ENCODE measurements around the gene MB21D2.

The MB21D2 gene

GRCh38 chr3:192899540-192899982 lies 18.1 kb downstream of the MB21D2 start:
- TF ChIP-seq ZBTB7A (IDR thresholded peaks at IDR 0.05; ENCODE audit: low read depth) (no peak), CEBPB (IDR thresholded peaks at IDR 0.05) (no peak), CREB1 (IDR thresholded peaks at IDR 0.05; ENCODE audit: low read depth) (no peak), NFIC (IDR thresholded peaks at IDR 0.05) (no peak), YY1 (IDR thresholded peaks at IDR 0.05; ENCODE audit: low read depth) (no peak), TCF12 (IDR thresholded peaks at IDR 0.05; ENCODE audit: low read depth) (no peak), EGR1 (IDR thresholded peaks at IDR 0.05) (no peak)
- TF ChIP-seq, protein P1, sequence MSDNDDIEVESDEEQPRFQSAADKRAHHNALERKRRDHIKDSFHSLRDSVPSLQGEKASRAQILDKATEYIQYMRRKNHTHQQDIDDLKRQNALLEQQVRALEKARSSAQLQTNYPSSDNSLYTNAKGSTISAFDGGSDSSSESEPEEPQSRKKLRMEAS (IDR thresholded peaks at IDR 0.05), result no peak

GRCh38 chr3:192897005-192897404 lies 20.7 kb downstream of the MB21D2 start:
- TF ChIP-seq CEBPB (IDR thresholded peaks at IDR 0.05) (no peak), FOXM1 (IDR thresholded peaks at IDR 0.05; ENCODE audit: borderline replicate concordance, low read depth) (no peak), CREB1 (IDR thresholded peaks at IDR 0.05; ENCODE audit: low read depth) (no peak)

GRCh38 chr3:192896208-192896607 lies 21.4 kb downstream of the MB21D2 start:
- TF ChIP-seq EGR1 (IDR thresholded peaks at IDR 0.05) (no peak), ZBTB7A (IDR thresholded peaks at IDR 0.05; ENCODE audit: low read depth) (no peak), FOXM1 (IDR thresholded peaks at IDR 0.05; ENCODE audit: borderline replicate concordance, low read depth) (no peak), TCF12 (IDR thresholded peaks at IDR 0.05; ENCODE audit: low read depth) (no peak), EP300 (IDR thresholded peaks at IDR 0.05; ENCODE audit: borderline replicate concordance) (no peak), CEBPB (IDR thresholded peaks at IDR 0.05) (no peak)
- TF ChIP-seq, protein P2, sequence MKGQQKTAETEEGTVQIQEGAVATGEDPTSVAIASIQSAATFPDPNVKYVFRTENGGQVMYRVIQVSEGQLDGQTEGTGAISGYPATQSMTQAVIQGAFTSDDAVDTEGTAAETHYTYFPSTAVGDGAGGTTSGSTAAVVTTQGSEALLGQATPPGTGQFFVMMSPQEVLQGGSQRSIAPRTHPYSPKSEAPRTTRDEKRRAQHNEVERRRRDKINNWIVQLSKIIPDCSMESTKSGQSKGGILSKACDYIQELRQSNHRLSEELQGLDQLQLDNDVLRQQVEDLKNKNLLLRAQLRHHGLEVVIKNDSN (IDR thresholded peaks at IDR 0.05), result no peak
- TF ChIP-seq, protein P1 (IDR thresholded peaks at IDR 0.05), result no peak

DNA sequence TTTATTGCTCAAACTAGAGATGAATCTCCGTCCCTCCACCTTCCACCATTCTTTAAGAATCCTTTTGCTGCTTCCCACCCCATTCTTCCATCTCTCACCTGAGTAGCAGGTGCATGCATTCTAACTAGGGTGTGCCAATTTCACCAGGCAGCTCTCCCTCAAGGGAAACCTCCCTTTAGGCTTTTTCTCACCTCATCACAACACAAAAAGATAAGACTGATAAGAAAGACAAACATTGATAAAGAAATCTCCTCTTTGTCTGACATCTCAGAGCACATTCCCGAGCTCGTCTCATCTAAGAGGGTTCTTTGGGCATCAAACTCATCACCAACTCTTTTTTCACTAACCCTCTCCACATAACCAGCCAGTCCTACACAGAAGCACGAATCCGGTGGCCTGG lies 23.0 kb downstream of the MB21D2 start:
- TF ChIP-seq YY1 (IDR thresholded peaks at IDR 0.05; ENCODE audit: low read depth) (no peak), EP300 (IDR thresholded peaks at IDR 0.05; ENCODE audit: borderline replicate concordance) (no peak), EGR1 (IDR thresholded peaks at IDR 0.05) (no peak)

DNA sequence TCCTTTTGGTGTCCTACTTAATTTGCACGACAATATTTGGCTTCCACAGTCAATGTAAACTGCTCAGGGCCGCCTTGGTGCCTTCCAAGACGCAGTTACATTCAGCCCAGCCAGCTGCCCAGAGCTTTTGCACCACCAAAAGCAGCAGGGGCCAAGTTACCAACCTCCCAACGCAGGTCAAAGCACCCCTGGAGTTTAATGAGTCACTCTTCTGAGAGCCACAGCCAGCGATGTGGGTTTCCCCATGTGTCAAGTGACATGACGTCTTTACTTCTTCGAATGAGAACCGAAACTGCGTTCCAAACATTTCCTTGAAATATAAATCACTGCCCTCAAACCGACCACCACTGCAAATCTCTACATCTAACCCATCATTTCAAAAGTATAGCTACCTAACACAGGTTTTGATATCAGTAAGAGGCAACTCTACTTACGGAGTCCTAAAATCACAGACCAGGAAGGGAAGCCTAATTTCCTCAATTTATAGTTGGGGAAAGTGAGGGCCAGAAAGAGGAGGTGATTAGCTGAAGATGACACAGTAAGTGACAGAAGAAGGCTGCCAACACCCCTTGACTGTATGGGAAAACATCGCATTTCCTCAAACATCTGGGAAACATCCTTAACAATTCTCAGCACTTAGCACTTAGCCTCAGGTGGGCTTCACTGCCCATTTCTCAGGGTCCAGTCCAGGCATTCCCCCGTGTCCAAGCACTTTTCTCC lies 24.5 kb downstream of the MB21D2 start:
- TF ChIP-seq TAF1 (IDR thresholded peaks at IDR 0.05; ENCODE audit: low read depth), result no peak
- TF ChIP-seq NFIC (IDR thresholded peaks at IDR 0.05), result 0 out of 2 replicates have a peak, but pooled peaks have one; percentile 25
- no peak for TF ChIP-seq TEAD4 (IDR thresholded peaks at IDR 0.05)
- TF ChIP-seq EP300 (IDR thresholded peaks at IDR 0.05; ENCODE audit: borderline replicate concordance), result 0 out of 2 replicates have a peak, but pooled peaks have one; percentile 10
- TF ChIP-seq TCF12 (IDR thresholded peaks at IDR 0.05; ENCODE audit: low read depth), result no peak

DNA sequence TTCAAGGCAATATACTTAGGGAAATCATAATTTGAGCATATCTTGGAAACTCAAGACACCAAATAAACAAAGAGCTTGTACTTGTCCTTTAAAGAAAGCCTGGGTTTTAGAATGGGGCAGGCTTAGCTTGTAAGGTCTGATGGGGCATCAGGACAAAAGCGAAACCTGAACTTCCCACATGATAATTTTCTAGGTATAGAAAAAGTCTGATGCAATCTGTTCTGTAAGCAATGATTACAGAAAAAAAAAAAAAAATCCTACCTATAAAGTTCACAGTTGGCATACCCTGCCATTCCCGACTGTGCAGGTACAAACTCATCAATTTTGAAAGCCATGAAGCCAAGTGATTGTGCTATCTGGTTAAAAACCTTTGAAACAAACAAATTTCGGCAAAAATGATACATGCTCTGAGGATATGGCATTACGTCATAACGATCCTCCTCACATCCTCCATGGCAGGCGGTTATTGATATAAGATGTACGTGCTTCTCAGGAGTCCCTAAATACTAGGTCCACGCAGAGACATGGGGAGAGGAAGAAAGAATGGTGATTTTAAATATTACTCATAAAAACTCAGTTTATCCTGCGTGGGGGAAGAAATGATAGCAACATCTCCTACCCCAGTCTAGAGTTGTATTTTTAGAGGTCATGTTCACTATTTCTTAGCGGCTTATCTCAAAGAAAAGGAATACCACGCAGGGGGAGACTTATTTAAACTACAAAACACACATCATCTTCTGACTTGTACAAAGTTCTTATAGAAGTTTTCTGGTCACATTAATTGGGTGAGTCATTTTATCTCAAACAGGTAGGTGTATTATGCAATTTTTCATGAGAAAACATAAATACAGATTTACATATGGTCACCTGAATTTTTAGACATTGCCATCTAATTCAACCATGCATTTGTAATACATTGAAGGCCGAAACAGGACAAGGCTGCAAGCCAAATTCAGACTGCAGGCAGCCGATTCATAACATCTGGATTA lies 27.0 kb downstream of the MB21D2 start:
- TF ChIP-seq CREB1 (IDR thresholded peaks at IDR 0.05; ENCODE audit: low read depth), result no peak
- TF ChIP-seq TAF1 (IDR thresholded peaks at IDR 0.05; ENCODE audit: low read depth), result no peak
- no peak for TF ChIP-seq ZBTB7A (IDR thresholded peaks at IDR 0.05; ENCODE audit: low read depth)
- TF ChIP-seq EGR1 (IDR thresholded peaks at IDR 0.05), result no peak
- no peak for TF ChIP-seq TEAD4 (IDR thresholded peaks at IDR 0.05)
- no peak for TF ChIP-seq RAD21 (IDR thresholded peaks at IDR 0.05; ENCODE audit: low read depth)
- TF ChIP-seq FOXM1 (IDR thresholded peaks at IDR 0.05; ENCODE audit: borderline replicate concordance, low read depth), result no peak
- TF ChIP-seq, protein P1 (IDR thresholded peaks at IDR 0.05), result no peak
- TF ChIP-seq CEBPB (IDR thresholded peaks at IDR 0.05), result no peak
- no peak for TF ChIP-seq EP300 (IDR thresholded peaks at IDR 0.05; ENCODE audit: borderline replicate concordance)
- no peak for TF ChIP-seq REST (IDR thresholded peaks at IDR 0.05; ENCODE audit: low read depth)

DNA sequence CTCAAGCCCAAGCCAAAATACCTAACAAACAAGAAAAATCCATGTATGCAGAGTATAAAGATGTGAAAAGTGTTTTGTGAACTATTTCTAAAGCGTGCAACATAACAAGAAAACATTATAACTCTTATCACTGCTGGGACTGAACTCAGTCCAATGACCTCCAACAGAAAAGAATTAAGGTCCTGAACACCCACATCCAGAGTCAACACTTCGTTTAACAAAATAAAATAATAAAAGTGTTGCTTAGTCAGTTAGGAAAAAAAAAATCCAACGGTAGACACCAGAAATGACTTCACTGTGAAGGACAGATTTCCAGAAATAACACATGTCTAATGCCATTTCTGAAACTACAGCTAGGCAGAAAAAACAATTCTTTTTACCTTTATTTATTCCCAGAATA lies 28.0 kb downstream of the MB21D2 start:
- no peak for TF ChIP-seq CREB1 (IDR thresholded peaks at IDR 0.05; ENCODE audit: low read depth)
- no peak for TF ChIP-seq REST (IDR thresholded peaks at IDR 0.05; ENCODE audit: low read depth)
- no peak for TF ChIP-seq ZBTB7A (IDR thresholded peaks at IDR 0.05; ENCODE audit: low read depth)
- TF ChIP-seq TEAD4 (IDR thresholded peaks at IDR 0.05), result no peak
- TF ChIP-seq FOXM1 (IDR thresholded peaks at IDR 0.05; ENCODE audit: borderline replicate concordance, low read depth), result peak; percentile 3; the same call in 1 of the 2 replicates
